GM18502 (cell line): ENCODE results near the gene TOM1L2.

Source experiments
- ATAC-seq: cut with Tn5 transposase; IDR thresholded peaks from one replicate; pipeline ENCODE4 v1.9.1; 2021; ENCODE audit warnings: mild to moderate bottlenecking; ENCODE audit not compliant: unreplicated experiment, poor library complexity

Gene TOM1L2

GRCh38 chr17:17884391-17885357 lies 87.5 kb downstream of the TOM1L2 start:
- no peak for ATAC-seq

DNA sequence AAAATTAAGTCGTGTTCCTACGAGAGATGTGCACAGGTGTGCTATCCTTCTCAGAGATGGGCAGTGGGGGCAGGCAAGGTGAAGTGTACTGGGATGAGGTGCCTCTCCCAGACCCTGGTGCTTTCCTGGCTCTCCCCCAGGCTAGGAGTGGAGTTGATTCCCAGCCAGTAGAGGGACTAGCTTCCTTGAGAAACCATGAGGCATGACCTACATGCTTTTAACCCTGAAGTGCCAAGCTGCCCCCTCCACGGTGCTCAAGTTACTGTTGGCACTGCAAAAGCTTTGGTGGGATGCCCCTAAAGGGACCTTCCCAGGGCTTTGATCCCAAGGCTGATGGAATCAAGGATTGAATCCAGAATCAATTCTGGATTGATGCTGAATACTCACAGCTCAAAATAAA lies 88.4 kb downstream of the TOM1L2 start:
- ATAC-seq: no peak

DNA sequence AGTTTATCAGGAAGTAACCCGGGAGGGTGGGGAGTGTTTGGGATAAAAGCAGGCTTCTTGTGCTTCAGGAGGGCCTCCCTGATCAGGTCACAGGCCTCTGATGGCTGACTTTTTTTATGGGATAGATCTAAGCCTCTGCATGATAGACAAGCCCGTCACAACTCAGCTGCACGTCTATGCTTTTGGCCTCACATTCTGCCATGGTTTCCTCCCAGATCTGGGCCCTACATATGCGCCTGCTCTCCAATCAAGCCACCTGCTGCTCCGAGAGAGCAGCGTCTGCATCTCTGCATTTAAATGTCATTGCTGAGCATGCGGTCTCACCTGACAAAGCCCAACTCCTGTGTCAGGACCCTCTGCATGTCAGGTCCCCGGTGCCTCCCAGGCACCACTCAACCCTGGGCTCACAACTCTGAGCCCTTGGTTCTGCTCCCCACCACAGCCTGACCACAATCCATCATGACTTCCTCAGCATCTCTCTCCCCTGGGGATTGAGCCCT lies 90.1 kb downstream of the TOM1L2 start:
- ATAC-seq: no peak

DNA sequence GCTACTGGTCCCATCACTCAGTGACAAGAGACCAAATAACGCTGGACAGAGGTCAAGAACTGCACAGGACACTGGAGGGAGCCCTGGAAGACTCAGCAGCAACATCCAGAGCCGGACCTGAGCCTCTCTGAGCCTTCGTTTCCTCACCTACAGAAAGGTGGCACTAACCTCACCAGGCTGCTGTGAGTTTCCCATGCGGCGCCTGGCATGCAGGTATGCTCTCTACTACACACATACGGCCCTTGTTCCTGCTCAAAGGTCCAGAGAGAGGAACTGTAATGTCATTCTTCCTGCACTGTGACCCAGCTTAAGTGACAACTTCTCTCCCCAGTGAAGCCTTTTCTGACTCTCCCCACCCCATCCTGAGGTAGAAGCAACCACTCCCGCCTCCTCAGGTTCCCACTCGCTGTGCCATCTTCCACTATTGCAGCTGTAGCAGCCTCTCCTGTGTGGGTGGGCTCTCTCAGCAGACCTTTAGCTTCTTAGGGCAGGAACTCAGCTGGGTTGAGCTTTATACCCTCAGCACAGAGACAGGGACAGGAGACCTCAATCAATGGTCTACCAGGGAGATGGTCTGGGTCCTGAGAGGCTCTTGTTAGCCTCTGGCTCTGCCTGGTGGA lies 91.5 kb downstream of the TOM1L2 start:
- ATAC-seq: no peak

GRCh38 chr17:17877529-17878358 lies 94.5 kb downstream of the TOM1L2 start:
- ATAC-seq: no peak

DNA sequence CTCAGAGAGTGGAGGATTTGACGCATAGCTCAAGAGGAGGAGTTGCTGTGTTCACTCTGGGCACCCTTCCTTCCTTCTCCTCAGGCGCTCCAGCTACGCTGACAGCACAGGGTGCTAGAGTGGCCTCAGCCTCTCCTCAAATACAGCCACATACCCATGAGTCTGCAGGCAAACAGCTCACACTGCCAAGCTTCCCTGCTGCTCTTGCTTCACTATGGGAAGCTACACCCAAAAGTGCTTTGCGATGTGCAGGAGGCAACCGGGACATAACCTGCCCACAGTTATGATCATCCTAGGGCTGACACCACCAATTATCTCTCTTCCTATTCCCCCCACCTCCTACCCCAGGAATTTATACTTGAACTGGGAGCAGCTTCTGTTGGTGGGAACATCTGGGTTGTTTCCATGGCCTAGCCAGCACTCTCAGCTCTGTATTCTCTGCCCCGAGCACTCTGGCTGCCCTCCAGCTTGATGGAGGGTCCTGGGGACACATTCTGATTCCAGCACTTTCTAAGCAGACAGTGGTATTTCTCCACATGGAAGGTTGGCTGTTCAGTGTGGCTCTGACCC lies 95.2 kb downstream of the TOM1L2 start:
- ATAC-seq: no peak

DNA sequence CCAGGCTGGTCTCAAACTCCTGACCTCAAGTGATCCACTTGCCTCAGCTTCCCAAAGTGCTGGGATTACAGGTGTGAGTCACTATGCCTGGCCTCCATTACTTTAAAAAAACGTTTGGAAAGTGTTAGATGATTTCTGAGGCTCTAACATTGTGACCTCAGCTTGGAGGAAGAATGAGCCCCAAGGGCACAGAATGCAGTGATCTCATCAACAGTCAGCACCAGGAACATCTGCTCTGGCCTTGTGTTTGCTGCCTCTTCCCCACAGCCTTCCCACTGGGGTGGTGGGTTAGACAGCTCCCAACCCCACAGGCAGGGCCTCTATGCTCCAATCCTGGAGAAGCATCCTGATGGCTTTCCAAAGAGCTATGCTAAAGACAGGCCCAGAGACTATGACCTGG lies 97.7 kb downstream of the TOM1L2 start:
- ATAC-seq: no peak

- no peak for ATAC-seq
Measured at GRCh38 chr17:17873450-17873991, 98.7 kb downstream of the TOM1L2 start.

DNA sequence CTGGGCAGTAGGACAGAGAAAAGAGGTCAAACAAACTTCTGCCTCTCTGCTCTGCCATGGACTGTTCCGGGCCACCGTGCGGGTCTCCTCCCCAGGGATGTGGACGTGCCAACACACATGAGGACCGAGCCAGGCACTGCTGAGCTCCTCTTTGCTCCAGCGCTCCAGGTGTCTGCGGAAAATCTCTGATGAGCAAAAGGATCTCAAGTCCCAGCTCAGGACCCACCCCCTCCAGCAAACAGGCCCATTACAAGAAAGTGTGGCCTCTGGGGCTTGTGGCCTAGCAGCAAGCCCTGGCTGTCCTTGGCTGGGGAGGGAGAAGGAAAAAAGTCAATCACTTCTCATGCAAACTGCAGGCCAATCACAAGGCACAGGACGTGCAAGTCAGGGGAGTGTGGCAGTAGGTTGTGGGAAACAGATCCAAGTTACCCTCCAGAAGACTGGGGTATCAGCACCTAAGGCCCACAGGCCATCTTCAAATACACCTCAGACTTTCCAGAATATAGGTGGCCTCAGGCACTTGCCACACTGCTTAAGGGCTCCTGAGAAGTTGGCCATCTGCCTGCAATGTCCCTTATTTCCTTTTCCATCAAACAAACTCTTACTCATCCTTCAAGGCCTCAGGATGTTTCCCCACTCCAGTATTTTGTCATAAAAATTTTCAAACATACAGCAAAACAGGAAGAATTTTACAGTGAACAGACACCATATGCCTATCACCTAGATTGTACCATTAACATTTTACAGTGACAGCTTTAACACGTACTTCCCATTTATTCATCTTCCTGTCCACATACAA lies 99.5 kb downstream of the TOM1L2 start:
- no peak for ATAC-seq

GRCh38 chr17:17871913-17872312 lies 100.3 kb downstream of the TOM1L2 start:
- no peak for ATAC-seq

- ATAC-seq: no peak
Measured at GRCh38 chr17:17870247-17870646, 102.0 kb downstream of the TOM1L2 start.

- ATAC-seq: no peak
Measured at GRCh38 chr17:17868641-17869522, 103.3 kb downstream of the TOM1L2 start.

DNA sequence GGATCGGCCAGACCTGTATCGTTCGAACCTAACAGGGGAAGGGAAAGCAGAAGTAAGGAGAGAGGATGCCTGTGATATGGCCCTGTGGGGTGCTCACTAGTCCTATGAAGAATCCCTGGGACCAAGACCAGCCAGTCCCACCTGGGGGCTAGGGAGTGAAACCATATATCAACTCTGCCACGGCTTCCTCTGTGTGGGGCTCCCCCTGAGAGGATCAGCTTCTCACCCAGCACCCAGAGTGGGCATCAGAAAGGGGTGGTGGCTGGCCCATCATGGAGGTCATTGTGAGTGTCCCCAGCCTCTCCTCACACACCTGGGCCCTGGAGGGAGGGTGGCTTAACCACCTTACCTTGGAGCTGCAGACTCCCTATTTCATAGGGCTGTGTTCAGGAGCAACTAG lies 105.3 kb downstream of the TOM1L2 start:
- ATAC-seq: no peak

DNA sequence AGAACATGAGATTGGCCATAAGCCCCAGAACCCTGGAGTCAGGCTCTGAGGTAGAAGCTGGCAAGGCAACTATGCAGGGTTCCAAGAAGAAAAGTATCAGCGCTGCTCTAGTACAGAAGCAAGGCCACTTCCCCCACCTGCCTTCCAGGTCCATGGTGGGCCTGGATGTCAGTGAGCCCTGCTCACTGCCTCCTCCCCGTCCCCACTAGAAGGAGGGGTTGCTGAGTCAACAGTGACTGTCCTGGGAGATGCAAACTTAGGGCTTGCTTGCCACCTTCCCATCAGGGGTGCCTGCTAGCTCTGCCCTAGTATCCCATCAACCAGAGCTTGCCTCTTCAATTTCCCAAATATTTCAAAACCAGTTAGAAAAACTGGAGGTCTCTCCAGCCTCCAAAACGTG lies 105.8 kb downstream of the TOM1L2 start:
- no peak for ATAC-seq

DNA sequence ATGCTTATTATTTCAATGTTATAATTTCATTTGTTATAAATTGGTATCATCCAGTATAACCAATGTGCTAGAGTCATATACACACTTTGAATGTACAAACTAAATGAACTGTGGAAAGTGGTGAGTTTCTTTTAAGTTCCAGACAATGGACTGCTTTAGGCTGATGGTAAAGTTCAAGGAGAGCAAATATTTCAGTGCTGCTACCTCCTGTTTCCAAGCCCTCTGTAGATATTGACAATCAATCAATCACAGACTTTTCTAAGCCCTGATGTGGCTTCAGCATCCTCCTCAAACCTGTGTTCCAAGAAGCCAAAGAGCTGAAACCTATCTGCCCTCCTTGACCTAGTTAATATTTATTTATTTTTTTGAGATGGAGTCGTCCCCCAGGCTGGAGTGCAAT lies 107.2 kb downstream of the TOM1L2 start:
- no peak for ATAC-seq

DNA sequence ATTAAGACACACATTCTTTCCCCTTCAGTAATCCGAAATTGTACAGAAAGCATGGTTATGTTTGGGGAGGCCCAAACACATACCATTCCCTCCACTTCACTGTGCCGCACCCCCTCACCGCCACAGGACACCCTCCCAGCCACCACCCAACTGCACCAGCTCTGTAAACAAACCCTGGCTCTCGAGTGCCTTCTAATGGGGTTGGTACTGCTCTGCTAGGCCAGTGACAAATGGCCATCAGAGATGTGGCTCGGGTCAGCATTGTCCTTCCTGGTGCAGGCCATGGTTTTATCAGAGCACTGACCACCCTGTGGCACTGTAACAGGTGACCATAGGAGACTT lies 111.5 kb downstream of the TOM1L2 start:
- no peak for ATAC-seq

DNA sequence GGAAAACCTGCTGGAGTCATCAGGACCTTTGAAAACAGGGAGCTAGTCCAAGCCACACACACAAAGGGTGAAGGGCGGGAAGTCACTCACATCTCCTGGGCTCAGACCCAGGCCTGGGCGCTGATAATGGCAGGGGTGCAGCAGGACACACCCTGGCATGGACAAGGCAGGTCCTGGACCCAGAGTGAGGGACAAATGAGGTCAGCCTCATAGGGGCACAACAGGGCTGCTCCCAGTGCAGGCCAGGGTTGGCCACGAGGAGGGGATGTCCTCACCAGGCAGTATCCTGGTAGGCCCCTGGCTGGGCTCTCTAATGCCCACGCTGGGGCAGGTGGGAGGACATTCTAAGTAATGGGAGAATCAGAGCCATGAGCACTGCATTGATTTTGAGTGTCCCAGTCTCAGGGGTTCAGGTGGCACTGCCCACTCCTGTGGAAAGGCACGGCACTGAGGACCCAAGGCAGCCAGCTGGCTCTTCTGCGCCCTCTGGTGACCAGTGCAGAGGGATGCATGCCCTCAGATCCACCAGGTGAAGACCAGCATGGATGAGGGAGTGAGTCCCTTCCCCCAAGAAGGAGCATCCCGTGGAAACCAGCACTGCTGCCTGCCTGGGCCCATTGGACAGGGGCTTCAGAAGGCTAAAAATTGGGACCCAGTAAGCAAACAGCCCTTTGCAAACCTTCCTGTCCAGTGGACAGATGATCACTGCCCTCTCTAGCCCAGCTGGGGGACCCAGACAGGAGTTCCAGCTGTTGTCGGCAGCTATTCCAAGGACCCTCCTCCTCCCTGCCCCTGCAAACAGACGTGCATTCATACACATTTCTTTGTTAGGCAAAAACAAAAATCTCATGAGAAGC lies 112.1 kb downstream of the TOM1L2 start:
- no peak for ATAC-seq

DNA sequence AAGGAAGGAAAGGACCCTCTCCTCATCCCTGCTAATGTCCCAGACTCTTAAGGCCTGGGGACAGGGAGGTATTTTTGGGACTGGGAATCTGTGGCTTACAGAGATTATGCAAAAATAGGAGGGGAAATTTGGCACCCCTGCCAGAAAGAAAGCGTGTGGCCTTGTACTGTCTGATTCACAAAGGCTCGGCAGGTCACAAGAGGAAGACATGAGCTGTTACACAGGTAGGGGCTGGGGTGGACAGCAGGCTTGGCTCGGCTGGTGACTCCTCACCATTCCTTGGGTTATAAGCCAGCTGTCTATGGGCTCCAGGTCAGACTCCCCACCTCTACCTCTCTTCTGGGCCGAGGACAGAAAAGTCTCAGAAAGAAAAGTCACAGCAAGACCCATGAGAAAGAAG lies 114.7 kb downstream of the TOM1L2 start:
- no peak for ATAC-seq
